Measurements from ENCODE around the gene IKZF3.

The IKZF3 gene

DNA sequence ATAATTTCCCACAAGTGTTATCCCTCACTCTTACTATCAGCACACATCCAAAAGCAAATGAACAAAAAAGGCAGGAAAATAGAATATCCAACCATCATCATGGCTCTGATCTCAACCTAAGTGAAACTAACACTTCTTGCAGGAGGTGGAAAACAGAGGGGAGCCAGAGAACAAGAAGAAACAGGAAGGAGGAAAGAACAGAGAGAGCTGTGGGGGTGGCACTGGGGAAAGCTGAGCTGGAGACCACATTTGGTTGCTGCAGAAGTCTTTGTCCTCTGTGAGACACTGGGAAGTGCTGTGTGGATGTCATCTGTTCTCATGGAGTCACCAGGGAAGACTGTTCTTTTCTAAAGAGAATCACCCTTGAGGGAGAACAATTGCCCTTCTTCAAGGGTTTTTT, 91.7 kb downstream of the IKZF3 start (continued):
- TF ChIP-seq, protein P1, sequence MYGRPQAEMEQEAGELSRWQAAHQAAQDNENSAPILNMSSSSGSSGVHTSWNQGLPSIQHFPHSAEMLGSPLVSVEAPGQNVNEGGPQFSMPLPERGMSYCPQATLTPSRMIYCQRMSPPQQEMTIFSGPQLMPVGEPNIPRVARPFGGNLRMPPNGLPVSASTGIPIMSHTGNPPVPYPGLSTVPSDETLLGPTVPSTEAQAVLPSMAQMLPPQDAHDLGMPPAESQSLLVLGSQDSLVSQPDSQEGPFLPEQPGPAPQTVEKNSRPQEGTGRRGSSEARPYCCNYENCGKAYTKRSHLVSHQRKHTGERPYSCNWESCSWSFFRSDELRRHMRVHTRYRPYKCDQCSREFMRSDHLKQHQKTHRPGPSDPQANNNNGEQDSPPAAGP (tag by site-specific recombination; IDR thresholded peaks at IDR 0.05), result no peak
- TF ChIP-seq ZNF501 (tag by site-specific recombination; IDR thresholded peaks at IDR 0.05), result no peak
- TF ChIP-seq, protein P2, sequence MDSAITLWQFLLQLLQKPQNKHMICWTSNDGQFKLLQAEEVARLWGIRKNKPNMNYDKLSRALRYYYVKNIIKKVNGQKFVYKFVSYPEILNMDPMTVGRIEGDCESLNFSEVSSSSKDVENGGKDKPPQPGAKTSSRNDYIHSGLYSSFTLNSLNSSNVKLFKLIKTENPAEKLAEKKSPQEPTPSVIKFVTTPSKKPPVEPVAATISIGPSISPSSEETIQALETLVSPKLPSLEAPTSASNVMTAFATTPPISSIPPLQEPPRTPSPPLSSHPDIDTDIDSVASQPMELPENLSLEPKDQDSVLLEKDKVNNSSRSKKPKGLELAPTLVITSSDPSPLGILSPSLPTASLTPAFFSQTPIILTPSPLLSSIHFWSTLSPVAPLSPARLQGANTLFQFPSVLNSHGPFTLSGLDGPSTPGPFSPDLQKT (IDR thresholded peaks at IDR 0.05; ENCODE audit: borderline replicate concordance, low read depth, low read length), result no peak

DNA sequence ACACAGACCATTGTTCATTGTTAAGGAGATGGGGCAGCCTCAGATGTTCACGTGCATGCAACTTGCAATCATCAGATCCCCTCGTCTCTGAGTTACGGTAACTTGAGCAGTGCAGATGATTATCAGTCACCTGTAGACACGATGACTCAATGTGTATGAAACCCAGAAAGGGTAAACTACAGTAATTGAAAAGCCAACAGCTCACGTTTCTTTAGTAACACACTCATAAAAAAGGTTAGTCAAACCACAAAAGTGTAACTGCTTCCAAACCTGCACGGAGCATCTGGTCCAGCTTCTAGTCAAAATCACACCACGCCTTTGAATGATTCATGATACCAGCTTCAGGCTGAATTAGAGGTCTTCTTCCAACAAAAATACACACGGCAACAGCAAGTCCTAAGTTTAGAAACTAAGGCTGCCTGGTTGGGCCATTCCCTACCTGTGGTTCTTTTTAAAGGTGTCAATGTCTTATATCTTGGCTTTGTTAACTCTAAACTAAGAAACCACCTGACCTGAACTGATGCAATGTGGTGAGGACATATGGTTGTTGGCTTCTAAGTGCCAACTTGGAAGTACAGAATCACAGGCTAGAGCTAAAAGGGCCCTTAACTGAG, 94.0 kb downstream of the IKZF3 start:
- H3K36me3 ChIP-seq (ENCODE audit: control insufficient read depth in 2 of 2, insufficient read depth in 1 of 2, low read length in 2 of 2), result no peaks in the 10 kb centered on the region
- no peaks in the 10 kb centered on the region for H3K9me3 ChIP-seq (ENCODE audit: control insufficient read depth, insufficient read depth, low read depth, low read length)
- ChIA-PET CTCF (interaction anchor here (1.2 to 1.7 kb wide), 3 partner anchors 10 to 139 kb away, joined by 3 to 6 read pairs (median 5); no protein-coding TSS in a partner anchor), POLR2A (interaction anchor here (0.6 to 1.0 kb wide), 2 partner anchors 100 to 157 kb away, joined by 5 to 7 read pairs; partner anchors contain the start of genes LRRC3C and ORMDL3)
- H3K4me3 ChIP-seq (ENCODE audit: low read depth, low read length), result no peak overlapping the region
- peak overlapping the region; percentile 80 for H3K27ac ChIP-seq (ENCODE audit: extremely low read depth, low read depth, low read length)
- H3K4me1 ChIP-seq (ENCODE audit: control insufficient read depth, insufficient read depth, low read length), result peaks cover 23% of the 10 kb centered on the region
- peak; percentile 98 for TF ChIP-seq MZF1 (tag by site-specific recombination; IDR thresholded peaks at IDR 0.05; ENCODE audit: borderline replicate concordance)
- peak; percentile 91; the same call in 1 of the 2 replicates for TF ChIP-seq ZBTB1 (tag by site-specific recombination; IDR thresholded peaks at IDR 0.05)
- TF ChIP-seq, protein P3, sequence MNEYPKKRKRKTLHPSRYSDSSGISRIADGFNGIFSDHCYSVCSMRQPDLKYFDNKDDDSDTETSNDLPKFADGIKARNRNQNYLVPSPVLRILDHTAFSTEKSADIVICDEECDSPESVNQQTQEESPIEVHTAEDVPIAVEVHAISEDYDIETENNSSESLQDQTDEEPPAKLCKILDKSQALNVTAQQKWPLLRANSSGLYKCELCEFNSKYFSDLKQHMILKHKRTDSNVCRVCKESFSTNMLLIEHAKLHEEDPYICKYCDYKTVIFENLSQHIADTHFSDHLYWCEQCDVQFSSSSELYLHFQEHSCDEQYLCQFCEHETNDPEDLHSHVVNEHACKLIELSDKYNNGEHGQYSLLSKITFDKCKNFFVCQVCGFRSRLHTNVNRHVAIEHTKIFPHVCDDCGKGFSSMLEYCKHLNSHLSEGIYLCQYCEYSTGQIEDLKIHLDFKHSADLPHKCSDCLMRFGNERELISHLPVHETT (tag by site-specific recombination; IDR thresholded peaks at IDR 0.05), result peak; percentile 99
- TF ChIP-seq ZBTB20 (tag by site-specific recombination; IDR thresholded peaks at IDR 0.05), result peak; percentile 29
- TF ChIP-seq, protein P4, sequence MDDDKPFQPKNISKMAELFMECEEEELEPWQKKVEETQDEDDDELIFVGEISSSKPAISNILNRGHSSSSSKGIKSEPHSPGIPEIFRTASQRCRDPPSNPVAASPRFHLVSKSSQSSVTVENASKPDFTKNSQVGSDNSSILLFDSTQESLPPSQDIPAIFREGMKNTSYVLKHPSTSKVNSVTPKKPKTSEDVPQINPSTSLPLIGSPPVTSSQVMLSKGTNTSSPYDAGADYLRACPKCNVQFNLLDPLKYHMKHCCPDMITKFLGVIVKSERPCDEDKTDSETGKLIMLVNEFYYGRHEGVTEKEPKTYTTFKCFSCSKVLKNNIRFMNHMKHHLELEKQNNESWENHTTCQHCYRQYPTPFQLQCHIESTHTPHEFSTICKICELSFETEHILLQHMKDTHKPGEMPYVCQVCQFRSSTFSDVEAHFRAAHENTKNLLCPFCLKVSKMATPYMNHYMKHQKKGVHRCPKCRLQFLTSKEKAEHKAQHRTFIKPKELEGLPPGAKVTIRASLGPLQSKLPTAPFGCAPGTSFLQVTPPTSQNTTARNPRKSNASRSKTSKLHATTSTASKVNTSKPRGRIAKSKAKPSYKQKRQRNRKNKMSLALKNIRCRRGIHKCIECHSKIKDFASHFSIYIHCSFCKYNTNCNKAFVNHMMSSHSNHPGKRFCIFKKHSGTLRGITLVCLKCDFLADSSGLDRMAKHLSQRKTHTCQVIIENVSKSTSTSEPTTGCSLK (tag by site-specific recombination; IDR thresholded peaks at IDR 0.05), result no peak
- peak; percentile 95 for TF ChIP-seq ZNF501 (tag by site-specific recombination; IDR thresholded peaks at IDR 0.05)
- no peak for TF ChIP-seq ZNF138 (tag by site-specific recombination; IDR thresholded peaks at IDR 0.05; ENCODE audit: borderline replicate concordance)
- TF ChIP-seq, protein P5, sequence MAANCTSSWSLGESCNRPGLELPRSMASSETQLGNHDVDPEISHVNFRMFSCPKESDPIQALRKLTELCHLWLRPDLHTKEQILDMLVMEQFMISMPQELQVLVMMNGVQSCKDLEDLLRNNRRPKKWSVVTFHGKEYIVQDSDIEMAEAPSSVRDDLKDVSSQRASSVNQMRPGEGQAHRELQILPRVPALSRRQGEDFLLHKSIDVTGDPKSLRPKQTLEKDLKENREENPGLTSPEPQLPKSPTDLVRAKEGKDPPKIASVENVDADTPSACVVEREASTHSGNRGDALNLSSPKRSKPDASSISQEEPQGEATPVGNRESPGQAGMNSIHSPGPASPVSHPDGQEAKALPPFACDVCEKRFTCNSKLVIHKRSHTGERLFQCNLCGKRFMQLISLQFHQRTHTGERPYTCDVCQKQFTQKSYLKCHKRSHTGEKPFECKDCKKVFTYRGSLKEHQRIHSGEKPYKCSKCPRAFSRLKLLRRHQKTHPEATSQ (tag by site-specific recombination; IDR thresholded peaks at IDR 0.05), result 0 out of 2 replicates have a peak, but pooled peaks have one; percentile 62
- peak; percentile 49; the same call in 1 of the 2 replicates for TF ChIP-seq ZNF596 (tag by site-specific recombination; IDR thresholded peaks at IDR 0.05)
- TF ChIP-seq ZNF426 (tag by site-specific recombination; IDR thresholded peaks at IDR 0.05), result no peak
- TF ChIP-seq, protein P6, sequence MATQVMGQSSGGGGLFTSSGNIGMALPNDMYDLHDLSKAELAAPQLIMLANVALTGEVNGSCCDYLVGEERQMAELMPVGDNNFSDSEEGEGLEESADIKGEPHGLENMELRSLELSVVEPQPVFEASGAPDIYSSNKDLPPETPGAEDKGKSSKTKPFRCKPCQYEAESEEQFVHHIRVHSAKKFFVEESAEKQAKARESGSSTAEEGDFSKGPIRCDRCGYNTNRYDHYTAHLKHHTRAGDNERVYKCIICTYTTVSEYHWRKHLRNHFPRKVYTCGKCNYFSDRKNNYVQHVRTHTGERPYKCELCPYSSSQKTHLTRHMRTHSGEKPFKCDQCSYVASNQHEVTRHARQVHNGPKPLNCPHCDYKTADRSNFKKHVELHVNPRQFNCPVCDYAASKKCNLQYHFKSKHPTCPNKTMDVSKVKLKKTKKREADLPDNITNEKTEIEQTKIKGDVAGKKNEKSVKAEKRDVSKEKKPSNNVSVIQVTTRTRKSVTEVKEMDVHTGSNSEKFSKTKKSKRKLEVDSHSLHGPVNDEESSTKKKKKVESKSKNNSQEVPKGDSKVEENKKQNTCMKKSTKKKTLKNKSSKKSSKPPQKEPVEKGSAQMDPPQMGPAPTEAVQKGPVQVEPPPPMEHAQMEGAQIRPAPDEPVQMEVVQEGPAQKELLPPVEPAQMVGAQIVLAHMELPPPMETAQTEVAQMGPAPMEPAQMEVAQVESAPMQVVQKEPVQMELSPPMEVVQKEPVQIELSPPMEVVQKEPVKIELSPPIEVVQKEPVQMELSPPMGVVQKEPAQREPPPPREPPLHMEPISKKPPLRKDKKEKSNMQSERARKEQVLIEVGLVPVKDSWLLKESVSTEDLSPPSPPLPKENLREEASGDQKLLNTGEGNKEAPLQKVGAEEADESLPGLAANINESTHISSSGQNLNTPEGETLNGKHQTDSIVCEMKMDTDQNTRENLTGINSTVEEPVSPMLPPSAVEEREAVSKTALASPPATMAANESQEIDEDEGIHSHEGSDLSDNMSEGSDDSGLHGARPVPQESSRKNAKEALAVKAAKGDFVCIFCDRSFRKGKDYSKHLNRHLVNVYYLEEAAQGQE (tag by site-specific recombination; IDR thresholded peaks at IDR 0.05), result peak; percentile 35; the same call in 1 of the 2 replicates
- no peak for TF ChIP-seq ZNF132 (tag by site-specific recombination; IDR thresholded peaks at IDR 0.05; ENCODE audit: borderline replicate concordance)
- TF ChIP-seq ZNF2 (tag by site-specific recombination; IDR thresholded peaks at IDR 0.05), result peak; percentile 95
- TF ChIP-seq ZNF561 (tag by site-specific recombination; IDR thresholded peaks at IDR 0.05; ENCODE audit: borderline replicate concordance), result peak; percentile 72
- peak; percentile 97 for TF ChIP-seq ZNF24 (tag by site-specific recombination; IDR thresholded peaks at IDR 0.05)
- TF ChIP-seq, protein P7, sequence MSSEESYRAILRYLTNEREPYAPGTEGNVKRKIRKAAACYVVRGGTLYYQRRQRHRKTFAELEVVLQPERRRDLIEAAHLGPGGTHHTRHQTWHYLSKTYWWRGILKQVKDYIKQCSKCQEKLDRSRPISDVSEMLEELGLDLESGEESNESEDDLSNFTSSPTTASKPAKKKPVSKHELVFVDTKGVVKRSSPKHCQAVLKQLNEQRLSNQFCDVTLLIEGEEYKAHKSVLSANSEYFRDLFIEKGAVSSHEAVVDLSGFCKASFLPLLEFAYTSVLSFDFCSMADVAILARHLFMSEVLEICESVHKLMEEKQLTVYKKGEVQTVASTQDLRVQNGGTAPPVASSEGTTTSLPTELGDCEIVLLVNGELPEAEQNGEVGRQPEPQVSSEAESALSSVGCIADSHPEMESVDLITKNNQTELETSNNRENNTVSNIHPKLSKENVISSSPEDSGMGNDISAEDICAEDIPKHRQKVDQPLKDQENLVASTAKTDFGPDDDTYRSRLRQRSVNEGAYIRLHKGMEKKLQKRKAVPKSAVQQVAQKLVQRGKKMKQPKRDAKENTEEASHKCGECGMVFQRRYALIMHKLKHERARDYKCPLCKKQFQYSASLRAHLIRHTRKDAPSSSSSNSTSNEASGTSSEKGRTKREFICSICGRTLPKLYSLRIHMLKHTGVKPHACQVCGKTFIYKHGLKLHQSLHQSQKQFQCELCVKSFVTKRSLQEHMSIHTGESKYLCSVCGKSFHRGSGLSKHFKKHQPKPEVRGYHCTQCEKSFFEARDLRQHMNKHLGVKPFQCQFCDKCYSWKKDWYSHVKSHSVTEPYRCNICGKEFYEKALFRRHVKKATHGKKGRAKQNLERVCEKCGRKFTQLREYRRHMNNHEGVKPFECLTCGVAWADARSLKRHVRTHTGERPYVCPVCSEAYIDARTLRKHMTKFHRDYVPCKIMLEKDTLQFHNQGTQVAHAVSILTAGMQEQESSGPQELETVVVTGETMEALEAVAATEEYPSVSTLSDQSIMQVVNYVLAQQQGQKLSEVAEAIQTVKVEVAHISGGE (tag by site-specific recombination; conservative IDR thresholded peaks at IDR 0.05; ENCODE audit: low read depth), result no peak
- TF ChIP-seq, protein P2 (IDR thresholded peaks at IDR 0.05; ENCODE audit: borderline replicate concordance, low read depth, low read length), result no peak
